ENCODE measurements around the gene KLHL14.
"Not testable (repeated sequence)": the region's sequence is repeated elsewhere in the genome, so short reads cannot be mapped to it uniquely, and the experiment has no call there.

The KLHL14 gene

DNA sequence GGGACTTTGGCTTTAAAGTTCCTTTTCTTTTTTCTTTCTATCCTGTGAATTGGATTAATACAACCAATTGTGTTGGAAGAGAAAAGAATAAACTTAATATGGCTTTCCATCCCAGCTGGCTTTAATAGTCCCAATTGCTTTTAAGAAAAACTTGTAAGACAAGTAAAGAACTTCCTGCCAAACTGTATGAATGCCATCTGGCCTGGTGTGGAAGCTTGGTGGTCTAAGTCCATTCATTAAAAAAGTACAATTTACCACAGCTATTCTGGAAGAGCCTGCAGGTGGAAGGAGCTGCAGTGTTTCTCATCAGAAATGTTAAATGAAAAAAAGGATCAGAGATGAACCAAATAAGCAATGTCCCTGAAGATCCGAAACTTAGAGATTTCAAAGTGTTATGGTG is 103.9 kb downstream of the KLHL14 start:
- DNase-seq (ENCODE audit: low spot score): no peak
- no peak overlapping the region for H3K27ac ChIP-seq
- TF ChIP-seq CTCF (IDR thresholded peaks at IDR 0.05): no peak
- H3K4me3 ChIP-seq: no peak overlapping the region

GRCh38 chr18:32661486-32662299 is 111.1 kb downstream of the KLHL14 start:
- H3K4me3 ChIP-seq: no peak overlapping the region
- TF ChIP-seq CTCF (IDR thresholded peaks at IDR 0.05): no peak
- no peak overlapping the region for H3K27ac ChIP-seq
- no peak for DNase-seq (ENCODE audit: low spot score)

DNA sequence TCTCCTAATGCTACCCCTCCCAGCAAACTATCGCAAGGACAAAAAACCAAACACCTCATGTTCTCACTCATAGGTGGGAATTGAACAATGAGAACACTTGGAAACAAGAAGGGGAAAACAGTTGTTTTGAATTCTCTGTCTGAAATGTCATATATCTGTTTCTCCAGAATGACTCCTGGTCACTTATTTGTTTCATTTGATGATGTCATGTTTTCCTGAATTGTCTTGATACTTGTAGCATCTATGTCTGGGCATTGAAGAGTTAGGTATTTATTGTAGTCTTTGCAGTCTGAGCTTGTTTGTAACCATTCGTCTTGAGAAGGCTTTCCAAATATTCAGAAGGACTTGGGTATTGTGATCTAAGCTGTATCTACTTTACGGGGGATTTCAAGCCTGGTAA is 118.3 kb downstream of the KLHL14 start:
- H3K4me3 ChIP-seq; DNase-seq (ENCODE audit: low spot score); H3K27ac ChIP-seq: not testable (repeated sequence)

DNA sequence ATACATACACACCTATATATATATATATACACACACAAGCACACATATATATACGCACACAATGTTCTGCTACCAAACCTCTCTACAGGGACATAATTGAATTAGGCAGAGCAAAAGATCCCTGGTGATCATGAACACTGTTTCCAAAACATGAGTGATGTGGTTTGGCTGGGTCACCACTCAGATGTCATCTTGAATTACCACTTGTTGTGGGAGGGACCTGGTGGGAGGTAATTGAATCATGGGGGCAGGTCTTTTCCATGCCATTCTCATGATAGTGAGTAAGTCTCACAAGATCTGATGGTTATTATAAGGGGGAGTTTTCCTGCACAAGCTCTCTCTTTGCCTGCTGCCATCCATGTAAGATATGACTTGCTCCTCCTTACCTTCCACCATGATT is 135.2 kb downstream of the KLHL14 start:
- not testable (repeated sequence) for H3K4me3 ChIP-seq; H3K27ac ChIP-seq; DNase-seq (ENCODE audit: low spot score)

GRCh38 chr18:32637226-32637625 is 135.6 kb downstream of the KLHL14 start:
- no peak overlapping the region for H3K4me3 ChIP-seq
- no peak for TF ChIP-seq CTCF (IDR thresholded peaks at IDR 0.05)
- no peak overlapping the region for H3K27ac ChIP-seq
- DNase-seq (ENCODE audit: low spot score): no peak

GRCh38 chr18:32634876-32635431 is 137.9 kb downstream of the KLHL14 start:
- TF ChIP-seq CTCF (IDR thresholded peaks at IDR 0.05): no peak
- Histone ChIP-seq H3K4me3 (no peak overlapping the region), H3K27ac (no peak overlapping the region)
- DNase-seq (ENCODE audit: low spot score): no peak

- no peak for DNase-seq (ENCODE audit: low spot score)
- TF ChIP-seq CTCF (IDR thresholded peaks at IDR 0.05): no peak
- Histone ChIP-seq H3K27ac (no peak overlapping the region), H3K4me3 (no peak overlapping the region)
Observed at GRCh38 chr18:32629981-32630700, 142.7 kb downstream of the KLHL14 start.

DNA sequence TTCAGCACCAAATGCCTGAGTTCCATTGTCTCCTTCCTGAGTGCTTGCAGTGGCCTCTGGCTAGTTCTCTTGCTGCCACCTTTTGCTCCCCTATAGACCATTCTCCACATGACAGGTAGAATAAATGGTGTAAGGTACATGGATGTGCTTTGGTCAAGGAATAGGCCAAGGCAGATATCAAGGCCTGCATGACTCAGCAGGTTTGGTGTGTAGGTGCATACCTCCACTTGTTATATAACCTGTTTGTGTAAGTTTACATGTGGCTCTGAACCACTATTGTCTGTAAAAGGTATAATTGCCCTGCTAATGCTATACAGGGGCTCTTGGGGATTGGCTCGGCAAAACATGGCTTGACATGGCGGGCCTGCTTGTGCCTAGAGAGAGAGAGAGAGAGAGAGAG is 143.5 kb downstream of the KLHL14 start:
- no peak overlapping the region for H3K27ac ChIP-seq
- H3K4me3 ChIP-seq: no peak overlapping the region
- DNase-seq (ENCODE audit: low spot score): no peak
- no peak for TF ChIP-seq CTCF (IDR thresholded peaks at IDR 0.05)

Measured in coronary artery (tissue), 2 donors.